Tibial nerve (tissue), 4 donors: ENCODE measurements around the gene CEBPZ. TPM values are rescaled to one million over a fixed set of nuclear protein-coding genes. Genes with fewer than 3 reads are reported as not detected.
A peak's percentile ranks its signal among the peaks of the same experiment; 100 is the strongest.

ENCODE experiments used
- DNase-seq, 2 donors: peaks; one replicate each; pipeline ENCODE4 v3.0.0-alpha.2; 2019; ENCODE audit warnings: low spot score in 2 of 2
- H3K27ac ChIP-seq, 4 donors: fragments of 200-600 bp; sonication (generic) in 3 of 4; one replicate each; pipeline ENCODE4 v1.5.1; 2017 to 2019; ENCODE audit warnings: mild to moderate bottlenecking in 1 of 4
- H3K27me3 ChIP-seq, 2 donors: fragments of 200-600 bp; sonication (generic) in 1 of 2; one replicate each; pipeline versions ENCODE4 v1.5.1 to v1.6.0; 2017 to 2019
- H3K36me3 ChIP-seq, 3 donors: fragments of 200-600 bp; sonication (generic); one replicate each; pipeline ENCODE4 v1.5.1; 2018 to 2019
- H3K4me1 ChIP-seq, 4 donors: fragments of 200-600 bp; sonication (generic) in 3 of 4; one replicate each; pipeline ENCODE4 v1.5.1; 2017 to 2019
- H3K4me3 ChIP-seq, 4 donors: fragments of 200-600 bp; sonication (generic) in 3 of 4; one replicate each; pipeline ENCODE4 v1.5.1; 2017 to 2019; ENCODE audit warnings: mild to moderate bottlenecking in 1 of 4, moderate library complexity in 1 of 4
- H3K9me3 ChIP-seq, 4 donors: fragments of 200-600 bp; sonication (generic) in 3 of 4; one replicate each; pipeline ENCODE4 v1.5.1; 2017 to 2019
- CTCF ChIP-seq, 5 experiments: fragments of 200-600 bp in 3 of 5; fragments of 450-650 bp in 2 of 5; sonication (generic) in 3 of 5; IDR thresholded peaks; one replicate each; pipeline ENCODE4 v1.5.1; 2016 to 2019; ENCODE audit warnings: antibody characterized with exemption in 5 of 5, mild to moderate bottlenecking in 3 of 5, moderate library complexity in 2 of 5
- EP300 ChIP-seq, 2 donors: sonication (generic); formaldehyde crosslinking; IDR thresholded peaks; one replicate each; pipeline ENCODE4 v1.6.1; 2017; ENCODE audit warnings: antibody characterized with exemption in 2 of 2, mild to moderate bottlenecking in 1 of 2
- POLR2A ChIP-seq, 2 donors: fragments of 450-650 bp; IDR thresholded peaks; one replicate each; pipeline ENCODE4 v1.6.1; 2017; ENCODE audit warnings: antibody characterized with exemption in 2 of 2, mild to moderate bottlenecking in 2 of 2, moderate library complexity in 2 of 2
- WGBS, 2 donors: methylation state at CpG; one replicate each; pipeline ENCODE4 v1.1.5; 2018; 5-methylcytosine and 5-hydroxymethylcytosine counted together
- total RNA-seq, 4 donors: library from RNA; depleted of rRNA; stranded (reverse); fragments of >200 nt; gene quantifications; one replicate each; pipeline ENCODE4 v1.1.0, GENCODE V29; 2016

Gene CEBPZ
- total RNA-seq, 4 donors from 2014 or later, result 25.3 to 37.9 (median 29.0) TPM

DNA sequence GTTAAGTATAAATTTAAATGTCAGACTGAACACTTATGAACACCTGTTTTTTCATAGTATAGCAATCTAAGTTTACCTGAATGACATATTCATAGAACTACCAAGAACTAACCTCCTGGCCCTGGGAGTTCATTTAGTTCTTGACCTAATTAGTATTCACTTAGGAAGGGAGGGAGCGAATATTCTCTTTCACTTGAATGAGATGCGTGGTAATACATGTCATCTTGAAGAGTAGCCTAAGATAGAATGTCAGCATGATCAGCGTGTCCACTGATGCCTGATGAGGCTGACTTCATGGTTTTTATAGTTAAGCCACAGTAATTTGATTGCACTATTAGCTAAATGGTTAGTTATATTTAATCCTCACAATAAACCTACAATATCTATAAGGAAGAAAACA, 13.4 kb upstream of the CEBPZ start:
- no peaks in the 10 kb centered on the region for H3K9me3 ChIP-seq
- peaks cover 0 to 97% (median 7%) of the 10 kb centered on the region in 3 donors for H3K36me3 ChIP-seq
- H3K27me3 ChIP-seq, result no peaks in the 10 kb centered on the region
- no peak overlapping the region for H3K27ac ChIP-seq
- H3K4me1 ChIP-seq, result no peaks in the 10 kb centered on the region
- WGBS, 2 donors, result 93 to 96% methylated on average over 3 of the region's 3 CpGs
- H3K4me3 ChIP-seq, result no peak overlapping the region
- DNase-seq, result no peak
- no peak for TF ChIP-seq CTCF (IDR thresholded peaks at IDR 0.05)
- TF ChIP-seq EP300 (IDR thresholded peaks at IDR 0.05), result no peak
- no peak for TF ChIP-seq POLR2A (IDR thresholded peaks at IDR 0.05)

DNA sequence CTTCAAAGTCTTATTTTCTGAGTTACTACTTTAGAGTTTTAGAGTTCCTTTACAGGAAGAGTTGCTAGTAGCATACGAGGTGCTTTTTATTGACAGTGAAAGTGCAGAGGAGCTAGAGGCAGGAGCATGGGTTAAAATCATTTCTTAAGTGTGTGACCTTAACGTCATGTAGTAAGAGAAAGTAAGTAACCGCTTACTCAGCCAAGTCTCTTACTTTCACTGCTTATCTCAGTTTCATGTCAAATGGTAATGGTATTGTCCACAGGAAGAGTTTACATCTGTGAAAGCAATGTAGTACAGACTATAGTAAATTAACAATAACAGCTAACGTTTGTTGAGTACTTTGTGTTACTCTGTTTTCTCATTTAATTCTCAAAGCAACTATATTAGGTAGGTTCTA, 12.6 kb upstream of the CEBPZ start:
- H3K4me1 ChIP-seq, result no peaks in the 10 kb centered on the region
- no peaks in the 10 kb centered on the region for H3K27me3 ChIP-seq
- TF ChIP-seq EP300 (IDR thresholded peaks at IDR 0.05) (no peak), POLR2A (IDR thresholded peaks at IDR 0.05) (no peak), CTCF (IDR thresholded peaks at IDR 0.05) (no peak)
- no peak overlapping the region for H3K27ac ChIP-seq
- WGBS, 2 donors, result 69 to 71% methylated on average over 4 of the region's 4 CpGs
- no peak for DNase-seq
- peaks cover 0 to 95% (median 7%) of the 10 kb centered on the region in 3 donors for H3K36me3 ChIP-seq
- no peak overlapping the region for H3K4me3 ChIP-seq
- no peaks in the 10 kb centered on the region for H3K9me3 ChIP-seq

- Histone ChIP-seq H3K4me1 (no peaks in the 10 kb centered on the region), H3K27ac (no peak overlapping the region), H3K27me3 (no peaks in the 10 kb centered on the region), H3K9me3 (no peaks in the 10 kb centered on the region), H3K36me3 (peaks cover 0 to 93% (median 7%) of the 10 kb centered on the region in 3 donors), H3K4me3 (no peak overlapping the region)
- no peak for TF ChIP-seq EP300 (IDR thresholded peaks at IDR 0.05)
- TF ChIP-seq POLR2A (IDR thresholded peaks at IDR 0.05), result no peak
- TF ChIP-seq CTCF (IDR thresholded peaks at IDR 0.05), result no peak
- 92 to 95% methylated on average over 4 of the region's 4 CpGs for WGBS, 2 donors
- no peak for DNase-seq
These were observed 12.0 kb upstream of the CEBPZ start for GRCh38 chr2:37243435-37243834.

GRCh38 chr2:37232131-37232933, 936 bp upstream of the CEBPZ start:
- Histone ChIP-seq H3K9me3 (no peaks in the 10 kb centered on the region), H3K27ac (peak overlapping the region; percentile 69 to 96 (median 94)), H3K4me3 (peak overlapping the region; percentile 61 to 87 (median 72)), H3K36me3 (peaks cover 0 to 25% (median 12%) of the 10 kb centered on the region in 3 donors), H3K27me3 (no peaks in the 10 kb centered on the region), H3K4me1 (peaks cover 4 to 34% (median 19%) of the 10 kb centered on the region in 4 donors)
- DNase-seq, result peak in 1 of 2 donors; percentile 7
- 13 to 15% methylated on average over 18 of the region's 18 CpGs for WGBS, 2 donors
- TF ChIP-seq CTCF (IDR thresholded peaks at IDR 0.05), result no peak
- TF ChIP-seq EP300 (IDR thresholded peaks at IDR 0.05), result no peak
- no peak for TF ChIP-seq POLR2A (IDR thresholded peaks at IDR 0.05)

- Histone ChIP-seq H3K4me1 (peaks cover 4 to 42% (median 22%) of the 10 kb centered on the region in 4 donors), H3K4me3 (peak overlapping the region; percentile 61 to 87 (median 72)), H3K36me3 (peaks cover 0 to 23% (median 13%) of the 10 kb centered on the region in 3 donors), H3K27ac (peak overlapping the region; percentile 69 to 96 (median 94)), H3K9me3 (no peaks in the 10 kb centered on the region), H3K27me3 (no peaks in the 10 kb centered on the region)
- WGBS, 2 donors, result 0 to 3% methylated on average over 8 of the region's 8 CpGs
- TF ChIP-seq EP300 (IDR thresholded peaks at IDR 0.05), result no peak
- no peak for TF ChIP-seq CTCF (IDR thresholded peaks at IDR 0.05)
- no peak for TF ChIP-seq POLR2A (IDR thresholded peaks at IDR 0.05)
- no peak for DNase-seq
These were observed 815 bp downstream of the CEBPZ start for GRCh38 chr2:37230581-37230980.
